A549 treated with DMSO at 1 μM for 4 hours (cell line): ENCODE data around the gene POLR1C. TPM values are rescaled to one million over a fixed set of nuclear protein-coding genes. Genes with fewer than 3 reads are reported as not detected.

Source experiments
- total RNA-seq: library from RNA; stranded (reverse); fragments of 200-300 nt; extraction: Qiagen RNA extraction; gene quantifications from 5 replicates; pipeline ENCODE4 v1.2.3, GENCODE V29; 2022; ENCODE audit warnings: low read depth

POLR1C gene
- 47.0 to 60.7 TPM (median 53.9 TPM) in 5 replicates for total RNA-seq

GRCh38 chr6:43516697-43517504 is at the start of gene POLR1C, which contains the start of gene YIPF3:
POLR1C (plus strand) TSS chr6:43517089; CDS start chr6:43517110, 21 bp downstream.
YIPF3 (minus strand) TSS chr6:43516926; CDS start chr6:43516807, 119 bp downstream.

GRCh38 chr6:43477235-43478007 is 39.5 kb upstream of the POLR1C start, which contains the start of gene TJAP1:
TJAP1 (plus strand) TSS chr6:43477570; CDS start chr6:43499002, 21,432 bp downstream.

GRCh38 chr6:43509984-43510826 is 6.7 kb upstream of the POLR1C start, which contains the start of gene LRRC73:
LRRC73 (minus strand) TSS chr6:43510346; CDS start chr6:43509785, 561 bp downstream.

Other genes with a start within 250 kb of the POLR1C start
- gene SLC22A7, start 218.8 kb upstream of the POLR1C start, total RNA-seq: not detected in 5 replicates
- 0.45 to 0.83 TPM (median 0.58 TPM) in 5 replicates for gene CRIP3, start 208.3 kb upstream of the POLR1C start, total RNA-seq
- 4.7 to 6.5 TPM (median 5.6 TPM) in 5 replicates for gene ZNF318, start 147.4 kb upstream of the POLR1C start, total RNA-seq
- 8.5 to 10.4 TPM (median 9.6 TPM) in 5 replicates for gene ABCC10, start 89.5 kb upstream of the POLR1C start, total RNA-seq
- gene DLK2, start 61.5 kb upstream of the POLR1C start, total RNA-seq: 3.5 to 6.8 TPM (median 6.4 TPM) in 5 replicates
- 18.6 to 21.0 TPM (median 20.1 TPM) in 5 replicates for gene TJAP1, start 39.5 kb upstream of the POLR1C start, total RNA-seq
- gene LRRC73, start 6.7 kb upstream of the POLR1C start, total RNA-seq: 0.74 to 1.3 TPM (median 1.1 TPM) in 5 replicates
- 60.8 to 71.1 TPM (median 68.3 TPM) in 5 replicates for gene YIPF3, start 163 bp upstream of the POLR1C start, total RNA-seq
- gene XPO5, start 58.9 kb downstream of the POLR1C start, total RNA-seq: 29.2 to 33.9 TPM (median 31.6 TPM) in 5 replicates
- 8.3 to 10.5 TPM (median 9.3 TPM) in 5 replicates for gene POLH, start 59.1 kb downstream of the POLR1C start, total RNA-seq
- 18.4 to 21.5 TPM (median 20.0 TPM) in 5 replicates for gene GTPBP2, start 112.2 kb downstream of the POLR1C start, total RNA-seq
- gene MAD2L1BP, start 118.8 kb downstream of the POLR1C start, total RNA-seq: 32.0 to 38.9 TPM (median 35.1 TPM) in 5 replicates
- gene RSPH9, start 127.9 kb downstream of the POLR1C start, total RNA-seq: 0.17 to 0.26 TPM (median 0.20 TPM) in 5 replicates
- gene MRPS18A, start 170.7 kb downstream of the POLR1C start, total RNA-seq: 42.5 to 49.4 TPM (median 44.6 TPM) in 5 replicates